Effector CD8-positive, alpha-beta T cell (primary cell): Measurements from ENCODE around the gene MYOM3.
"Not testable (repeated sequence)": the region's sequence is repeated elsewhere in the genome, so short reads cannot be mapped to it uniquely, and the experiment has no call there.

Source experiments
- DNase-seq: peaks from one replicate; lab custom pipeline; 2025; lab: John Stamatoyannopoulos, UW

Gene MYOM3

DNA sequence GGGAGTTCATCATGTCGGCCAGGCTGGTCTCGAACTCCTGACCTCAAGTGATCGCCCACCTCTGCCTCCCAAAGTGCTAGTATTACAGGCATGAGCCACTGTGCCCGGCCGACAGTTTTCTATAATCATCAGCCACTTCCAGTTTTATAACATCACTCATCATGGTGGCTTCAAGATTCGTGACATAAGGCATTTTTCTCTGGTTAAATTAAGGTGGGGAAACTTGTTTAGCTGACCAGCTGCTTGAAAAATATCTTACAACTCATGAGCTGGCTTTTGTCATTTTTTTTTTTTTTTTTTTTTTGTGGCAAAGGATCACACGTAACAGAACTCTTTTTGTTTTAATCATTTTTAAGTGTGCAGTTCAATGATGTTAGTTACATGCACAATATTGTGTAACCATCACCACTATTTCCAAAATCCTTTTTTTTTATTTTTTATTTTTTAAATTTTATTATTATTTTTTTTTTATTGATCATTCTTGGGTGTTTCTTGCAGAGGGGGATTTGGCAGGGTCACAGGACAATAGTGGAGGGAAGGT, 80.9 kb downstream of the MYOM3 start:
- DNase-seq: not testable (repeated sequence)

GRCh38 chr1:24027838-24028468, 84.0 kb downstream of the MYOM3 start:
- no peak for DNase-seq

- no peak for DNase-seq
Observed at GRCh38 chr1:24022581-24023361, 89.2 kb downstream of the MYOM3 start.

DNA sequence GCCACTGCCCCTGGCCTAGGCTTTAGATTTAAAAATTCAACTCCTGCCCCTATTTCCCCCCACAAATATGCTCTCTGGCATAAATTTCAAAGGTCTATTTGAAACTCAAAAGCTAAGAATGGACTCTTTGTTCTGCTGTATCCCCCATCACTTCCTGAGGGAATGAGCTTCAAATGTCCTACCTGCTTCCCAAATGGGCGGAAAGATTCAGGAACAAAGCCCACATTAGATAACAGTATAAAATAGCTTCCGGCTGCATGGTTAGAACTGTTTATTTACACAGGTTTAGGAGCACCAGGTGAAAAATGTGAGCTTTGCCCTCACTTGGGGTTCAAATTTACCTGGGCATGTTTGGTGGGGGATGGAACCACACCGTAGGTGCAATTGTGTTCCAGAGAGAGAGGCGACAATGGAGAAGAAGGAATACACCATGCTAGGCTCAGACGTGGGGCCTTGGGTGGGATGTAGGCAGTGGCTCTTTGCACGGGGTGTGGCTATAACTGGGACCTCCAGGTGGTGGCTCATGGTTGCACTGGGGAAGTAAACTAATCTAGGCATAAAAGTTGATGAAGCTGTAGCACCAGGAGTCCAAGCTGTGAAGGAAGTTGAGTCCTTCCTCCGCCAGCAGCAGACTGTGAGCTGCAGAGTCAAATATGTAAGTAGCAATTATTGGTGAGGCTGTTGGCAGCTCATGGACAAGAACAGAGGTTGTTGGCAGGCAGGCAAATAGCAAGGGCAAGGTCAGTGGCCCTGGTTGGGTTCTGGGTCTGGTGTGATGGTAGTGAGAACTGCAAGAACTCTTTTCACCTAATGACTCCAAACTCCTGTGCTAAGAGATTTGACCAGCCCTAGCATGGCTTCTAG, 90.3 kb downstream of the MYOM3 start:
- DNase-seq: no peak

GRCh38 chr1:24020470-24020869, 91.5 kb downstream of the MYOM3 start:
- no peak for DNase-seq

- no peak for DNase-seq
Observed at GRCh38 chr1:24020025-24020424, 91.9 kb downstream of the MYOM3 start.

GRCh38 chr1:24018611-24019580, 93.0 kb downstream of the MYOM3 start:
- no peak for DNase-seq

DNA sequence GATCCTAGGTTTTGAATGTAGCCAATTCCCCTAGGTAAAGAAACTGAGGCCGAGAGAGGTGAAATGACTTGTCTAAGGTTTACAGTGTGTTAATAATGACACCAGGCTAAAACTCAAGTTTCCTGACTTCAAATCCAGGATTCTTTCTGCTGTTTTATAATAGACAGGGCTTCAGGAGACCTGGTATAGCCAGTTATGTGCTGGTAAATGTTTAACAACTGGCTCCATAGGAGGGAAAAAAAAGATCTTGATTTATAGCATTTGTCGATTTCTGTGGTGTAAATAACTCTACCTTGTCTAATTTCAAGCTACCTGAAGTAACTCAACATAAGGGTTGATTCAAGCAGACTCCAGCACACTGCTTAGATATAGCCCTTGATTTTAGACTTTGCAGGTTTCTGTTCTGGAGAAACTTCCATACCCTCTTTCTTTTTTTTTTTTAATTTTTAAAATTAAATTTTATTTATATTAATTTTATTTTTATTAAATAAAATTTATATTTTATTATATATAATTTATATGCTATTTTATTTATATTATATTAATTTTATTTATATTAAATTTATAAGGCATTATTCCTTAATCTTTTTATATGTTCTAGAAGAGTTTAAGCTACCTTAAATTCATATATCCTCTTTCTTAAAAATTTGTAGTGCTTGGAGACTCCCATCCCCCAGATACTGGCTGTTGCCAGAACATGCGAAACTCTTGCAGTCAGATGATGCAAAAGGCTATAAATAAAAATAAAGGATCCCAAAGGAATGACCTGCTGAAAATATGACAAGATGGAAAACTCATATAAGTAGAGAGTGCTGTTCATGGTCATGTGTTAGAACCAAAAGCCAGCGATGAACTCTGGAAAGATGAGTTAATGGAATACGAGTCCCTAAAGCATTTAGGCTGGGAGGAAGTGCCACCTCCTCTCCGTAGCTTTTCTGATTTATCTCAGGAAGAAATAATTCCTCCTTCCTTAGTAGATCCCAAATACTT, 96.4 kb downstream of the MYOM3 start:
- DNase-seq: no peak

GRCh38 chr1:24012878-24013277, 99.1 kb downstream of the MYOM3 start:
- not testable (repeated sequence) for DNase-seq

GRCh38 chr1:24010650-24011049, 101.3 kb downstream of the MYOM3 start:
- no peak for DNase-seq

GRCh38 chr1:24009406-24009805, 102.5 kb downstream of the MYOM3 start:
- DNase-seq: no peak

DNA sequence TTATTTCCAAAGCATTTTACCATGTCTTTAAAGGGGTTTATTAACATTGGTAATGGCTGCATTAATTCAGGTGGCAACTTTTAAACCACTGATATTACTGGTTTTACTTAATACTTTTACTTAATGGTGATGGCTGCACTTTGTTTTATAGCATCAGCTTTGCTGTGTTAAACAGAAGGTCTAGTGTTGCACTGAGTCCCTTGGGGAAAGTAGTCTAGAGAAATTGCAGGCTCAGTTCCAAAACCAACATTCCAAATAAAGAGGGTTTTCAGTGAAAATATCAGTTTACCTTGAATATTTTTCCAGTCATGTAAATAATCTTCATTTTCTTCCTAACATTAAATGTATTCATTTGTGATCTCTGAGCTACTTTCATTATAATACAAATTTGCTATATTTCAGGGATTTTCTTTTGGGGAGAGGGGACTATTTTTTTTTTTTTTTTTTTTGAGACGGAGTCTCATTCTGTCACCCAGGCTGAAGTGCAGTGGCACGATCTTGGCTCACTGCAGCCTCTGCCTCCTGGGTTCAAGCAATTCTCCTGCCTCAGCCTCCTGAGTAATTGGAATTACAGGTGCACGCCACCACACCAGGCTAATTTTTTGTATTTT, 103.3 kb downstream of the MYOM3 start:
- not testable (repeated sequence) for DNase-seq

DNA sequence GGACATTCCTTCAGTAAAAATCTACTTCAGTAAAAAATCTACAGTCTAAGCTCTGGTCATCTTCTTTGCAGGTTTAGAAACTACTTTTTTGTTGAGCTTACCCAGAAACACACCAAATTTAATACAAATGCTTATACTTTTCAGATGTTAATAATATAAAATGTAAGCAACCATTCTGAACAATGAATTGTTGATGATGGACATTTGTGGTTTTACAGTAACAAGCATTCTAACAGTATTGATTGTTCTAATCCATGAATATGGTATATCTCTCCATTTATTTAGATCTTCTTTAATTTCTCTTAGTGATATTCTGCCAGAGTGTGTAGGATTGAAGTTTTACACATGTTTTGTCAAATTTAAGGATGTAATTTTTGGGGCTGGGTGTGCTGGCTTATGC, 104.9 kb downstream of the MYOM3 start:
- DNase-seq: no peak
